ENCODE data around the gene TAAR1. TPM values are rescaled to one million over a fixed set of nuclear protein-coding genes. Genes with fewer than 3 reads are reported as not detected.

Gene TAAR1
- total RNA-seq, 4 donors from 2014 or later: not detected

DNA sequence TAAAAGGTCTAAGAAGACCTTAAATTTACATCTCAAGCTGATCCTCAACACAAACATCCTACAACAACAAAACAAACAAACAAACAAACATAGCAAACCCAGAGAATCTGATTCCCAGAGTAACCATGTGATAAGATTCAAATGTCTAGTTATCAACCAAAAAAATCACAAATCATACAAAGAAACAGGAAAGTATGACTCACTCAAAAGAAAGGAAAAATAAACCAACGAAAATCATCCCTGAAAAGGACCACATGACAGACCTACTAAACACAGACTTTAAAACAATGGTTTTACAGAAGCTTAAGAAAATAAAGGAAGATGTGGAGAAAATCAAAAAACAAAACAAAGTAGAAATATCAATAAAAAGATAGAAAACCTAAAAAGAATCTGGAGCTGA lies 36.8 kb upstream of the TAAR1 start:
- TF ChIP-seq, protein P1, sequence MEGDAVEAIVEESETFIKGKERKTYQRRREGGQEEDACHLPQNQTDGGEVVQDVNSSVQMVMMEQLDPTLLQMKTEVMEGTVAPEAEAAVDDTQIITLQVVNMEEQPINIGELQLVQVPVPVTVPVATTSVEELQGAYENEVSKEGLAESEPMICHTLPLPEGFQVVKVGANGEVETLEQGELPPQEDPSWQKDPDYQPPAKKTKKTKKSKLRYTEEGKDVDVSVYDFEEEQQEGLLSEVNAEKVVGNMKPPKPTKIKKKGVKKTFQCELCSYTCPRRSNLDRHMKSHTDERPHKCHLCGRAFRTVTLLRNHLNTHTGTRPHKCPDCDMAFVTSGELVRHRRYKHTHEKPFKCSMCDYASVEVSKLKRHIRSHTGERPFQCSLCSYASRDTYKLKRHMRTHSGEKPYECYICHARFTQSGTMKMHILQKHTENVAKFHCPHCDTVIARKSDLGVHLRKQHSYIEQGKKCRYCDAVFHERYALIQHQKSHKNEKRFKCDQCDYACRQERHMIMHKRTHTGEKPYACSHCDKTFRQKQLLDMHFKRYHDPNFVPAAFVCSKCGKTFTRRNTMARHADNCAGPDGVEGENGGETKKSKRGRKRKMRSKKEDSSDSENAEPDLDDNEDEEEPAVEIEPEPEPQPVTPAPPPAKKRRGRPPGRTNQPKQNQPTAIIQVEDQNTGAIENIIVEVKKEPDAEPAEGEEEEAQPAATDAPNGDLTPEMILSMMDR (IDR thresholded peaks at IDR 0.05): no peak
- TF ChIP-seq POLR2A (IDR thresholded peaks at IDR 0.05): no peak

DNA sequence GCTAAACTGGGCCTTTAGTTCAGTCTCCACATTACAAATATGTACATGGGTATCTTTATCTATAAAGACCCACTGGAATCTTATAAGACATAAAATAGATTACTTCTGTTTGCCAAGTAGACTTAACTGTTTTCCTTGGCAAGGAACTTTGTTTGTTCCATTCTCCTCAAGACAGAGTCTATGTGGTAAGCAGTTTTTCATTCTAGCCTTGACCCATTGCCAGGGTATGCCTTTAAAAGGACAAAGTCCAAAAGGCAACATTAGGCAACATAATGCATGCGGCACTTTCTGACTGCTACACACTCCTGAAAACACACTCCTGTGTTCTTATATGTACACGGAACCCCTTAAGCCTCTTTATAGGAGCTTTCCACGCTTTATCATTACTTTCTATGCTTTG lies 34.5 kb upstream of the TAAR1 start:
- no peak overlapping the region for H3K27ac ChIP-seq
- H3K4me1 ChIP-seq: no peaks in the 10 kb centered on the region
- no peaks in the 10 kb centered on the region for H3K36me3 ChIP-seq
- DNase-seq: peak in 1 of 3 donors; percentile 54
- no peaks in the 10 kb centered on the region for H3K27me3 ChIP-seq
- no peak overlapping the region for H3K4me3 ChIP-seq
- TF ChIP-seq, protein P1 (IDR thresholded peaks at IDR 0.05): no peak
- no peak for TF ChIP-seq POLR2A (IDR thresholded peaks at IDR 0.05)
- H3K9me3 ChIP-seq: peaks cover 0 to 7% (median 0%) of the 10 kb centered on the region in 4 donors

More for the DNA sequence above, 36.8 kb upstream of the TAAR1 start:
- Histone ChIP-seq H3K36me3 (no peaks in the 10 kb centered on the region), H3K27ac (no peak overlapping the region), H3K4me1 (no peaks in the 10 kb centered on the region), H3K27me3 (no peaks in the 10 kb centered on the region), H3K9me3 (peaks cover 0 to 7% (median 0%) of the 10 kb centered on the region in 4 donors), H3K4me3 (no peak overlapping the region)
- DNase-seq: no peak

- H3K4me1 ChIP-seq: no peaks in the 10 kb centered on the region
- no peak overlapping the region for H3K4me3 ChIP-seq
- TF ChIP-seq POLR2A (IDR thresholded peaks at IDR 0.05): no peak
- TF ChIP-seq, protein P1 (IDR thresholded peaks at IDR 0.05): no peak
- H3K27ac ChIP-seq: no peak overlapping the region
- no peaks in the 10 kb centered on the region for H3K9me3 ChIP-seq
- H3K27me3 ChIP-seq: no peaks in the 10 kb centered on the region
- no peaks in the 10 kb centered on the region for H3K36me3 ChIP-seq
- no peak for DNase-seq
Measured at GRCh38 chr6:132690678-132691077, 31.7 kb upstream of the TAAR1 start.

DNA sequence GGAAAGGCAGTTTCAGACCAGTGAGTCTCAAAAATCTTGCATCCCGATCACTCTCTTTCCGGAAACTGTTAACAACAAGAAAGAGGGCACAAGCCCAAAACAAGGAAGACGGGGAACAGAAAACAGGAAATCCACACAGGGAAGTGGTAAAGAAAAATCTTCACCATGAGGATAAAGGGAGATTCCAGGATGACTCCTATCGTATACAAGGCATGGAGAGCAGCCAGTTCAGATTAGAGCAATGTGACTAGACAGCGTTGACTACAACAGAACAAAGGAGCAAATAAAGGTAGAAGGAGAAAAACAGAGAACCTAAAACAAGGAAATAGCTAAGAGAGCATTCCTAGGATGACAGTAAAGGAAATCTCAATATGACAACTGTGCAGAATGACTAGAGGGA lies 28.3 kb upstream of the TAAR1 start:
- Histone ChIP-seq H3K4me1 (no peaks in the 10 kb centered on the region), H3K9me3 (no peaks in the 10 kb centered on the region), H3K36me3 (no peaks in the 10 kb centered on the region), H3K27me3 (no peaks in the 10 kb centered on the region), H3K27ac (no peak overlapping the region), H3K4me3 (no peak overlapping the region)
- DNase-seq: no peak
- no peak for TF ChIP-seq POLR2A (IDR thresholded peaks at IDR 0.05)
- TF ChIP-seq, protein P1 (IDR thresholded peaks at IDR 0.05): no peak

DNA sequence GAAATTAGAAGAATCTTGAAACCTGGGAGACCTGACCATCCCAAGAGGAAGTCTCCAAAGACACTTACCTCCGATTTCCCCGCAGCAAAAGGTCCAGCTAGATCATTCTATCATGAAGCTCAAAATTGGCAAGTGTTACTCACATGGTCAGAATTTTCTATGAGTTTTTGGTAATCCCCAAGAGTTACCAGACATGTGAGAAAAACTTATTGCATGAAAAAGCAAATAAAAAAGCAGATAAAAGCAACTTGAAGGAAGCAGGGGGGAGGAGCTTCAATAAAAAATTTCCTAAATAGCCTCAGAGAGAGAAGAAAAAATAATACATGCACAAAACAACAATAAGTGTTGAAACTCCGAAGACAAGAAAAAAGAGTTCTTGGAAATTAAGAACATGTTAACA lies 27.5 kb upstream of the TAAR1 start:
- no peak for DNase-seq
- no peak overlapping the region for H3K27ac ChIP-seq
- H3K36me3 ChIP-seq: no peaks in the 10 kb centered on the region
- no peaks in the 10 kb centered on the region for H3K9me3 ChIP-seq
- no peaks in the 10 kb centered on the region for H3K27me3 ChIP-seq
- no peak for TF ChIP-seq POLR2A (IDR thresholded peaks at IDR 0.05)
- TF ChIP-seq, protein P1 (IDR thresholded peaks at IDR 0.05): no peak
- no peaks in the 10 kb centered on the region for H3K4me1 ChIP-seq
- no peak overlapping the region for H3K4me3 ChIP-seq

- Histone ChIP-seq H3K27me3 (no peaks in the 10 kb centered on the region), H3K36me3 (no peaks in the 10 kb centered on the region), H3K27ac (no peak overlapping the region), H3K4me1 (no peaks in the 10 kb centered on the region), H3K4me3 (no peak overlapping the region), H3K9me3 (no peaks in the 10 kb centered on the region)
- DNase-seq: no peak
- TF ChIP-seq, protein P1 (IDR thresholded peaks at IDR 0.05): no peak
- no peak for TF ChIP-seq POLR2A (IDR thresholded peaks at IDR 0.05)
Measured at GRCh38 chr6:132685009-132685408, 26.0 kb upstream of the TAAR1 start.

Data from Peyer's patch (tissue), 4 donors.